ENCODE measurements around the gene TMEM242.

DNA sequence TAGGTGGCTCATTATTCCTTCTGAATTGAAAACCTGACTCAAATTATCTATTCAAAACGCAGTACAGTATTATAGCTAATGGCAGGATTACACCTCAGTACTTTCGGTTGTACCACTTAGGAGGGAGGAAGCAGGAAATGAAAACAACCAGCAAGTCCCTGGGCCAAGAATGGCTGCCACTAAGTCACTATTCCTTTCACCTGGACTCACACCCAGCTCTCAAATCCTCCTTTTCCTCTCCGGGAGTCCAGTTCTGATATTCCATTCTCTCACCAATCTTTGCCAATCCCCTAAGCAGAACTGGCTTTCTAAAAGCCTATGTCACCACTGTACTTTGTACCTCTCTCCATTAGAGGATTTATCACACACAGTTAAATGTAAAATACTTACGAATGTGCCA, 20.6 kb downstream of the TMEM242 start:
- TF ChIP-seq MTF1 (CRISPR knock-in tag; IDR thresholded peaks at IDR 0.05) (no peak), MXD1 (CRISPR knock-in tag; IDR thresholded peaks at IDR 0.05) (no peak)
- TF ChIP-seq, protein P1, sequence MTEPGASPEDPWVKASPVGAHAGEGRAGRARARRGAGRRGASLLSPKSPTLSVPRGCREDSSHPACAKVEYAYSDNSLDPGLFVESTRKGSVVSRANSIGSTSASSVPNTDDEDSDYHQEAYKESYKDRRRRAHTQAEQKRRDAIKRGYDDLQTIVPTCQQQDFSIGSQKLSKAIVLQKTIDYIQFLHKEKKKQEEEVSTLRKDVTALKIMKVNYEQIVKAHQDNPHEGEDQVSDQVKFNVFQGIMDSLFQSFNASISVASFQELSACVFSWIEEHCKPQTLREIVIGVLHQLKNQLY (CRISPR knock-in tag; IDR thresholded peaks at IDR 0.05), result no peak
